GM21423 (cell line): ENCODE measurements around the gene SLC13A4.
A peak's percentile ranks its signal among the peaks of the same experiment; 100 is the strongest.
"Not testable (repeated sequence)": the region's sequence is repeated elsewhere in the genome, so short reads cannot be mapped to it uniquely, and the experiment has no call there.

Experiments used
- ATAC-seq: cut with Tn5 transposase; IDR thresholded peaks from one replicate; pipeline ENCODE4 v1.9.1; 2021; ENCODE audit warnings: mild to moderate bottlenecking, moderate library complexity; ENCODE audit not compliant: unreplicated experiment

The SLC13A4 gene

GRCh38 chr7:135704074-135704473 is 23.9 kb downstream of the SLC13A4 start:
- ATAC-seq: no peak

DNA sequence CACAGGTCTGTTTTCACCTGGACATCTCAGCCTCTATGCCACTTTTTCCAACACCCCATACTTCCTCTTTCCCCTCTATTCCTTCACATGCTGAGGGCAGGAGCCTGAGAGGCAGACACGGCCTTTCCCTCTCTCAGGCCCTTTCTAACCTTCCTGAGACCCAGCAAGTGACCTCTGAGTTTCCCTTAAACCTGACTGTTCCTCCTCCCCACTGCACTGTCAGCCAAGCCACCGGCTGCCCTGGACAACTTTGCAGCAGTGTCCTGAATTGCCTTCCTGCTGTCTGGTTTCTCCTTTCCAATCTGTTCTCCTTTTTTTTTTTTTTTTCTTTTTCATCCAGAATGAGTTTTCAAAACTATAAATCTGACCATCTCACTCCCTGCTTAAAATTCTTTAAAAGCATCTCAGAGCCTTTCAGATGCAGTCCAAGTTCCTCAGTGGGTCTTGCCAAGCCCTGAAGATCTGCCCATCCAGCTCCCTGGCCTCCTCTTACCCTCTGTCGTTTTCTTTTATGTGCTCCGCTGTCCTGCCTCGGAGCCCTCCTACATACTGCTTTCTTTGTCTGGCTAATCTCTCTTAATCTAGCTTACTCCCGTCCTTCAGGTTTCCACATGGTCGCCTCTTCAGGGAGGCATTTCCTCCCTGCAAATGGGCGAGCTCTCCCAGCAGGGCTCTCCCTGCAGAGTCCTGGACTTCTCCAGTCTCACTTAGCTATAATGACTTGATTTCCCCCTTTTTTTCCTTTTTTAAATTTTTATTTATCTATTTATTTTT is 30.5 kb downstream of the SLC13A4 start:
- no peak for ATAC-seq

DNA sequence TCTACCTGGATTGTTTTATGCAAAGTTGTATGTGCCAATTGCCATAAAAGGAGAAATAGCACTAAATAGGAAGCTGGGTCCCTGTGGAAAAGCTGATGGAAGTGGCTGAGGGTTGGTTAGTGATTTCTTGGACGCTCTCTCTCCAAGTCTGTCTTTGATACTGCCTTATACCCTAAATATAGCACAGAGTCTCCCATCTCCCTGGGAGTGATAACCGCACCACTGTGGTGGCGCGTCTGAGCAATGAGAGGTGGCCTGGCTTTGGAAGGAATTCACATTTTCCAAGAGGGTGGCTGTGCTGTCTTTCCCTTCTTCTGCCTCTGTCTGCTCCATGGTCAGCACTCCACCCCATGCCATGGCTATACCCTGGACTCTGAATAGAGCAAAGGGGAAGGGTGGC is 34.4 kb downstream of the SLC13A4 start:
- ATAC-seq: no peak

DNA sequence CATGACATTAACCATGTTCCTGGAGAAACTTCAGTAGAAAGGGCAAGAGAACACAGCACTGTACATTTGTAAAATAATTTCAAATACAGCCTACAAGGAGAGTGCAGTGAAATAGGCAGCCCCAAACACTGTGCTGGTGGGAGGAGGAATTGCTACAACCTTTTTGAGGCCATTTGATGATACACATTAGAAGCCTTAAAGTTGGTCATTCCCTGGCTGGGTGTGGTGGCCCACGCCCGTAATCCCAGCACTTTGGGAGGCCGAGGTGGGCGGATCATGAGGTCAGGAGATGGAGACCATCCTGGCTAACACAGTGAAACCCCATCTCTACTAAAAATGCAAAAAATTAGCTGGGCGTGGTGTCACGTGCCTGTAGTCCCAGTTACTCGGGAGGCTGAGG is 35.4 kb downstream of the SLC13A4 start:
- ATAC-seq: not testable (repeated sequence)

DNA sequence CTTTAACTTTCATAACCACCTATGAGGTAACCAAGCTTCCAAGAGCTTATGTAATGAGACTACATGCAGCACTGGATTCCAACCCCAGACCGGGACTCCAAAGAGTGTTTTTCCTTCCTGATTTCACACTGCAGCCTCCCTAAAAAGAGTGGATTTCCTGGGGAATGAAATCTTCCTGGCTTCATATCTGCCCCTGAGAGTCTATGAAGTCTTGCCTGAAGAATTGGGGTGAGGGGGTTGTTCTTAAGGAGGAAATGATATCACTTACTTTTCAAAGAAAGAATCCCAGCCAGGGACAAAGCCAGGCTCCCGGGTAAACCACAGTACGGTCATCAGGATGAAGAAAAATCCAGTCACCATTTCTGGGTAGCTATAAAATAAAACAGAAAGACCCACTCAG is 35.9 kb downstream of the SLC13A4 start:
- no peak for ATAC-seq

DNA sequence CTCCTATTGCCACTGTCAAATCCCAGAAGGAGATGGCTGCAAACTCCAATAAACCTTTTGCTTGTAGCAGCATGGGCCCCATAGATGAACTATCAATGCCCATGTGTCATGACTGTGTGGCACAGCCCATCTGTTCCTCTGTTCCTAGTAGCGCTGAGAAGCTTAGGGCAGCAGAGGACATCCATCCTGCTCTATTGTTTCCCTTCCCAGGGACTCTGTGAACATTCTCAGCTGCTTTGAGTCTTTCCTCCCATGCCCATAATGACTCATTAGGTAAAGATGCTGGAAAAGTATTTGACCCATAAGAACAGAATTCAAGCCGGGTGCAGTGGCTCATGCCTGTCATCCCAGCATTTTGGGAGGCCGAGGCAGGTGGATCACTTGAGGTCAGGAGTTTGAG is 37.4 kb downstream of the SLC13A4 start:
- ATAC-seq: no peak

DNA sequence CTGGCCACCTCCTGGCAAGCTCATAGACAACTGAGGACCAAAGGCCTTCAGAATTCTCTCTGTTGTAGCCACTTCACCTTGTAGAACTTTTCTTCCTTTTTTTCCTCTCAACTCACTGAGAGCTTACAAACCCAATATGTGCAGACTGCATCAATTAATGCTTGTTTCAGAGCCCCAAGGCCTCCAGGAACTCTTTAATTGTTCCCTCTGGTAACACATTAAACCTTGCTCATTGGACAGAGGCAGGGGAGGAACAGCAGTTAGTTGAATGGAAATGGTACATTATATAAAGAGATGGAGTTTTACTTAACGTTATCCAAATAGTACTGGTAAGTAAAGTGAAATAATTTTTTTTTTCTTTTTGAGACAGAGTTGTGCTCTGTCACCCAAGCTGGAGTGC is 40.5 kb downstream of the SLC13A4 start:
- no peak for ATAC-seq

GRCh38 chr7:135685306-135686084 is 42.5 kb downstream of the SLC13A4 start:
- no peak for ATAC-seq

DNA sequence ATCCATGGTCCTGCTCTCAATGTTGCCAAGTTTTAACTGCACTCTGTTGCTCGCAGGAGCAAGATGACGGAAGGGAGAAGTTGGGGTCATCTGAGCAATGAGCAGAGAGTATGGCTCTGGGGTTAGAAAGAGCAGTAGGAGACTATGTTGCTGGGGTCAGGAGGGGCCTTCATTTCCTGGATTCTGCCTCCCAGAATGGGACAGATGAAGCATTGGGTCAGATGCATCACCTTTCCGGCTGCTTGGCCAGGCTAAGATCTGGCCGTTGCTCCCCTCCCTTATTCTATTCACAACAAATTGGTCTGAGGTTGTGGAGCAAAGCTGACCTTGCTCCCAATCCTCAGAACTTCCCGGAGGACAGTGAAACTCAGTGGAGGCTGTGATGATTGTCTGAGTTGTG is 43.3 kb downstream of the SLC13A4 start:
- no peak for ATAC-seq

DNA sequence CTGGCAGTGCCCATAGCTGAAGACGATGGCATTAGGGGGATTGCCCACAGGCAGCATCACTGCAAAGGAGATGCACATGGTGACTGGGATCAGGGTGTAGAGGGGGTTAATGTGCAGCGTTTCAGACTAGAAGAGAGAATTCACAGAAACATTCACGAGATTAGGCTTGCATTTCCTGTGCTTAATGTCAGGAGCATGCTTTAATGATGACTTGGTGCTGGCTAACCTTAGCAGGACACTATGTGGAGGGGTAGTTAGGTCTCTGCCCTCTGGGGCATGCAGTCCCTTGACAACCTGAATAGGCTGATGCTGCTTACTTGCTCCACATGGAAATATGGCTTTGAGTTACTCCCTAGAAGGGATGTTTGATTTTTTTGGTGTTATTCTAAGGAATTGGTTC is 43.9 kb downstream of the SLC13A4 start:
- no peak for ATAC-seq

DNA sequence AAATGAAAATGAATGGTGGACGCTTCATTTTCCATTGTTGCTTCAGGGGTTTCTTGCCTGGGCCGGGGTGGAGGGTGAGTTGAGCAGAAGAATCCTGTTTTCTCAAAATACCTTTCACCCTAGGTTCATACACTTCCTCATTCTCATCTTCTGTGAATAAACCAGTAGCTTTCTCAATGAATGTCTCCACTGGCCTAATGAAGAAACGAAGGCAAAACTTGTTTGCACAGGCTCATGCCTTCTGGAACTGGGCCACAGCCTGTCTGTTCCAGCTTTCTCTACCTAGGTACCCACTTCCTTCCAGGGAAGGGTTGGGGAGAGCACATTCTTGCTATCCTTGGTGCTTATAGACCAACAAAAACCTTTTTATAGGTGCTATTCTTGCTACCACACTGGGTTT is 44.4 kb downstream of the SLC13A4 start:
- no peak for ATAC-seq

DNA sequence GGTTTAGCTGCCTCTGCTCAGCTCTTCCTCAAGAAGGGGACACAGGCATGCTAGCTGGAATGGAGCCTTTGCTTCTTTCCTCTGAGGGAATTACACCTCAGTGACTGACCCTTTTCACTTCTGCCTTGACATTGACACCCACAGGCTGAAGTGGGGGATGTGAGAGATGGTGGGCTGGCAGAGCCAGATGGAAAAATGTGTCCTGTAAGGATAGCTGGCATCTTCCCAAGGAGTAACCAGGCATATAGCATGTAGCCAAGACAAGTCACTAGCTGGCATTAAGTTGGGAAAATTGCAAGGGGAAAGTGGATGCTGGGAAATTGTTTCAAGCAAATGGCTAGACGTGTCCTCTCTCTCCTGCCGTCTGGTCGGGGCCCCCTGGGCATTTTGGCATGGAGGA is 45.8 kb downstream of the SLC13A4 start:
- no peak for ATAC-seq

DNA sequence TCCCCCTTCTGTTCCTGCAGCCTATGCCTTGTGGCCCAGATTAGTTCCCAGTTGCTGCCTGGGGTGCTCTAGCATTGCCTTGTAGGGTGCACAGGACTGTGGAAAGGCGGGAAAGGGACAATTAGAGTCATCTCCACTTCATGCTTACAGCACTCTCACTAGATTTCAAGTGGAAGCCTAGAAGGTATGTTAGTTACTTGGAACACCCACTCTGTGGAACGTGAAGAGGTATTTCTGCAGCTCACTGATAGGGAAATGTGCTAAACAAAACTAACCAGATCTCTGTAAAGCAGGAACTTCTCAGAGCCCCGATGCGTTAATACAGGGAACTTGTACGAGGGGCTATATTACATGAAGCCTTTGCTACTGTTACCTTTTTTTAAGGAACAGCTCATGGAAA is 46.2 kb downstream of the SLC13A4 start:
- ATAC-seq: no peak

DNA sequence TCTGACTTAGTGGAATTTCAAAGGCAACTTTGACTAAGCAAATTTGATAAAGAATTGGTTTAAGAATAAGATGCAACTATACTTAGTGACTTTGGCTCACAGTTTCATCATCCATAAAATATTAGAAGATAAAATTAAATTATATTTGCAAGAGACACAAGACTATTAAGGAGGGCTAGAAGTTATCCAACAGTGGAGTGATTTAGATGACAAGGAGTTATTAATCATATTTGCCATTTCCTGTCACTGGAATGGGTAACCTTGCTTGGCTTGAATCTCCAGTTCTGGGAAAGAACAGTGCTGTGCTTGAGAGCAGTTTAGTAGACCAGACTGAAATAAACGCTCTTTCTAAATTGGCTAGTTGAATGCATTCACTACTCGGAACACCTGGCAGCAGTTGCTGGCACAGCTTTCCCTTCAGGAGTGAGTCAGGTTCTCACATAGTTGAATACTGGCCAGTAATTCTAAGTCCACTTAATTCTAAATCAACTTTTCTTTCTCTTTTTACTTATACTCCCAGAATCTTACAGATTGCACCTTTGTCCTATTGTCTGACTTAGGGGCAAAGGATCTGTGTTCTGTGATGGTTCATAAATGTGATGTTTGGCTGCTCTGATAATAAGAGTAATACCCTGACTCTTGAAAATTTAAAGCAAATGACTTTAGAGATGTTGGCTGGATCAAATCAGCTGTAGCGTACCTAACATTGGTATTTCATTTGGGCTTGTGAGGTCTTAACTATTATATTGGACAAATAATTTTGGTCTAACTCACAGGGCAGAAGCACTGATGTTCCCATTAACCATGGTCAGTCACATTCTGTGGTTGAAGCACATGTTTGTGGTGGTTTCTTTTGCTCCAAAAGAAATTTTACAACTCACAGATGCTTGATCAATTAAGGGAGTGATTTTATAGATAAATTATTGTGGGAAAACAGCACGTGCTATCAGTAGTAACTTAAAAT is 49.1 kb downstream of the SLC13A4 start:
- no peak for ATAC-seq

DNA sequence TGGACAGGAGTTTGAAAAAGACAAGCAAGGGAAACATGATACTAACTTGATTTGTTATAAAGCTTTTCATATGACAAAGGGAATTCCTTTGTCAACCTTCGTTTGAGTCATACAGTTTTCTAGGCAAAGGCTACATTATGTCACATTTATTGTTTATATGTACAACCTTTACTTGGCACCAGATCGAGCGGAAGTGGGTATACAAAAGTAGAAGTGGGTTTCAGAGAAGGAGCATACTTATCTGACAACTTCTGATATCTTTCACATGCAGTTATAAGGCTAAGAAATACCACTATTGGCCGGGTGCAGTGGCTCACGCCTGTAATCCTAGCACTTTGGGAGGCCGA is 54.7 kb downstream of the SLC13A4 start:
- ATAC-seq: no peak

DNA sequence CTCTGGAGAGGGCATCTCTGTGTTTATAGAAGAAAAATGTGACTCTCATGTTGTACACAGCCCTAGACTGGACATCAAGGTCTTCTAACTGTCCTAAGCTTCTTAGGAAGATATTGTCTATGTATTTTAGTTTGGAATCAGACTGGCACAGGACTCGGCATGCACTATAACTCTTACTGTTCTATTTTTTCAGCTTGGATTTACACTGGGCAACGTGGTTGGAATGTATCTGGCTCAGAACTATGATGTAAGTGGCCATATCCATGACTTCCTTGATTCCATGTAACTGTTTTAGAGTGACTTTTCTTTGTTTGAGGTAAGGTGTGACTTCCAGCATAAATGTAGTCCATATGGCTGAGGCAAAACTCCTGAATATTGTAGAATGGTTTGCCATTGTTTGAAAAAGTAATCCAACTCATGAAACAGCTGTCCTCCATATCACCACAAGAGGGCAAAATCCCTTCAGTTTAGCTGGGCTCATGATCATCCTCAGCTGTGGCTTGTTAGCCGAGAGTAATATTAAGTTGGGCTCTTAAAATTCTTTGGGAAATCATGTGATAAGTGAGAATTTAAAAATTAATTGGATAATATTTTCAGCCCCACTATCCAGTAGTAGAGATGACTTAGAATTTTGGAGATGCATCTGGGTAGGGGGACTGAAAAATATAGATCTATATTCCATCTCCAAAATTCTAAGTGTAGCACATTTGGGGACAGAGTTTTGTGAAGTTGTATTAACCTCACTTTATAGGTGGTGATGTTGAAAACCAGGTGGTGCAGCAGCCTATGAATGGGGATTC is 55.2 kb downstream of the SLC13A4 start:
- peak; percentile 74 for ATAC-seq

DNA sequence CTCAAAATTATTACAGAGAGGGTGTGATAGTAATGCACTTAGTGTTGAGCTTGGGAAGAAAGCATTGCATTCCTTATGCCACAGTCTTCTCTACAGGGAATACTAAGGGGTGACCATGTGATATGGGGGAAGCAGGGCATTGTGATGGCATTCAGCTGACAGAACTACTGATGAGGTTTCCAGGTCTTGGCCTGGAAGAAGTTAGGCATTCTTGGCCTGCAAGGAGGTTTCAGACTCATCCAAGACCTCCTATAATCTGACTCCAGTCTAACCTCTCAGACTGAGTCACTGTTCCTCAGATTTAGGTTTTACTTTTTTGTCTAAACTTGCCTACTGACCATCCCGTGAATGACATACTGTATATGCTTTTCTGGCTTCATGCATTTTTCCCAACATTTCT is 57.8 kb downstream of the SLC13A4 start:
- no peak for ATAC-seq

GRCh38 chr7:135669774-135670173 is 58.2 kb downstream of the SLC13A4 start:
- no peak for ATAC-seq

- not testable (repeated sequence) for ATAC-seq
Observed at GRCh38 chr7:135668852-135669395, 59.1 kb downstream of the SLC13A4 start.

DNA sequence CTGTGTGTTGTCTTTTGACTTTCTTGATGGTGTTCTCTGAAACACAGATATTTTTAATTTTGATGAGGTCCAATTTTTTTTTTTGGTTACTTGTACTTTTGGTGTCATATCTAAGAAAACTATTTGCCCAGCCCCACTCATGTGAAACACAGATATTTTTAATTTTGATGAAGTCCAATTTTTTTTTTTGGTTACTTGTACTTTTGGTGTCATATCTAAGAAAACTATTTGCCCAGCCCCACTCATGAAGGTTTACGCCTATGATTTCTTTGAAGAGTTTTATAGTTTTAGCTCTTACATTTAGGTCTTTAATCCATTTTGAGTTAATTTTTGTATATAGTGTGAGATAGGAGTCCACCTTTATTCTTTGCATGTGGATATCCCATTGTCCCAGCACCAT is 60.4 kb downstream of the SLC13A4 start:
- ATAC-seq: not testable (repeated sequence)
